H1 (cell line): ENCODE results near the gene TARBP2. TPM values are rescaled to one million over a fixed set of nuclear protein-coding genes. Genes with fewer than 3 reads are reported as not detected.
A peak's percentile ranks its signal among the peaks of the same experiment; 100 is the strongest.

Source experiments
- ATF2 ChIP-seq: IDR thresholded peaks from 2 replicates; pipeline ENCODE4 v1.6.1; 2012; ENCODE audit warnings: low read length, inconsistent platforms
- CHD7 ChIP-seq: fragments of 300-600 bp; sonication (generic); IDR thresholded peaks from 2 replicates; pipeline ENCODE4 v1.7.1; 2012; ENCODE audit warnings: low read length, moderate library complexity, mild to moderate bottlenecking, inconsistent platforms; ENCODE audit not compliant: insufficient replicate concordance
- CTBP2 ChIP-seq: IDR thresholded peaks from 2 replicates; pipeline ENCODE4 v1.7.0; 2011; ENCODE audit warnings: borderline replicate concordance, mild to moderate bottlenecking, moderate library complexity, mixed read lengths, low read length; ENCODE audit not compliant: insufficient read depth, insufficient read length
- GTF2F1 ChIP-seq: IDR thresholded peaks from 2 replicates; pipeline ENCODE4 v1.6.1; 2012; ENCODE audit warnings: low read depth, low read length, improper control_type of control experiment, borderline replicate concordance
- SAP30 ChIP-seq: fragments of 300-600 bp; sonication (generic); IDR thresholded peaks from 2 replicates; pipeline ENCODE4 v1.7.1; 2012; ENCODE audit warnings: low read length, moderate library complexity, mild to moderate bottlenecking, inconsistent platforms; ENCODE audit not compliant: insufficient read depth, insufficient replicate concordance
- TAF7 ChIP-seq: optimal IDR thresholded peaks from 2 replicates; pipeline ENCODE3; 2011; ENCODE audit warnings: low read depth, mild to moderate bottlenecking, inconsistent platforms, low read length, moderate library complexity, borderline replicate concordance
- YY1 ChIP-seq: IDR thresholded peaks from 2 replicates; pipeline ENCODE4 v1.6.1; 2011; ENCODE audit warnings: low read depth, mild to moderate bottlenecking, low read length
- polyA plus RNA-seq, 7 experiments: library from polyadenylated mRNA; depleted of rRNA in 3 of 7; stranded (reverse) in 5 of 7; unstranded in 2 of 7; fragments of >200 nt in 5 of 7; fragments of 200-250 nt in 2 of 7; gene quantifications; 1 replicate in 5 of 7; 2 replicates in 1 of 7; 4 replicates in 1 of 7; pipeline versions ENCODE4 v1.2.1 to v1.2.3, GENCODE V29; 2011 to 2013; ENCODE audit warnings: missing spikeins in 2 of 7, mixed read lengths in 2 of 7
- total RNA-seq: library from RNA; stranded (reverse); fragmentation: NEBNext Ultra II Directional; extraction: Animal tissue kit (Norgen Biotek cat#: 25700); gene quantifications from 2 replicates; pipeline ENCODE4 v1.2.1, GENCODE V29; 2021

TARBP2 gene
- total and polyA plus RNA-seq, 2 of the 8 experiments (the other 6 are each of a cell fraction or from before 2014, with no cell fraction given): 69.9 to 122 TPM

GRCh38 chr12:53500776-53501614 is at the start of gene TARBP2 (continued):
- no peak for TF ChIP-seq CHD7
- peak; percentile 10; the same call in 1 of the 2 replicates for TF ChIP-seq YY1
- peak; percentile 53 for TF ChIP-seq TAF7
- TF ChIP-seq SAP30: no peak
- no peak for TF ChIP-seq GTF2F1
- no peak; the same call in 1 of the 2 replicates for TF ChIP-seq ATF2
- TF ChIP-seq CTBP2: peak; percentile 7
